Effector CD4-positive, alpha-beta T cell (primary cell): ENCODE measurements around the gene GPR173.
A peak's percentile ranks its signal among the peaks of the same experiment; 100 is the strongest.

Experiments used
- DNase-seq: peaks from one replicate; pipeline ENCODE4 v3.0.0-alpha.2; 2020

Gene GPR173

DNA sequence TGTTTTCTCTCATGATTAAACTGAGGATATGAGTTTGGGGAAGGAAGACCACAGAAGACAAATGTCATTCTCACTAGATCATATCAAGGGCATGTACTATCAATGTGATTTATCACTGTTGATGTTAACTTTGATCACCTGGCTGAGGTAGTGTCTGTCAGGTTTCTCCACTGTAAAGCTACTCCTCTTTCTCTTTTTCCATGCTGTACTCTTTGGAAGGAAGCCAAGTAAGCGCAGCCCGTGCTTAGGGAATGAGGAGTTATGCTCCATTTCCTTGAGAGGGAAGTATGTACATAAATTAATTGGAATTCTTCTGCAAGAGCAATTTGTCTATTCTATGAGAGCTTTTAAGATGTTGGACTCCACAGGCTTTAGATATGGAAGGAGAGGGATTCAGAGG lies 41.3 kb downstream of the GPR173 start:
- no peak for DNase-seq

DNA sequence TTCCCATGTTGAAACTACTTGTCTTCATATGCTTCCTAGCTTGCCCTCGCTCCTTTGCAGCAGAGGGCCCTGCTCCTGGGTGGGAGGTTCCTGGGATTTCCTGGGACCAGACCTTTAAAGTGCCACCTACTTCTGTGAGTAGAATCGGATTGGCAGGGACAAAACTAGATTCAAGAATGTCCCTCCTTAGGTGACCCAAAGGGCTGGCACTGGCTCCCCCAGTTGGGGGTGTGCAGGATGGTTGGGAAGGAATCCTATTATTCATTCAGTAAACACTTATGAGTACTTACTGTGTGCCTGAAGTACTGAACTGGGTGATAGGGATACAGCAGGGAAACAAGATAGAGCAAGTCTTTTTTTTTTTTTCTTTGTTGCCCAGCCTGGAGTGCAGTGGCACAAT lies 42.8 kb downstream of the GPR173 start:
- DNase-seq = no peak

DNA sequence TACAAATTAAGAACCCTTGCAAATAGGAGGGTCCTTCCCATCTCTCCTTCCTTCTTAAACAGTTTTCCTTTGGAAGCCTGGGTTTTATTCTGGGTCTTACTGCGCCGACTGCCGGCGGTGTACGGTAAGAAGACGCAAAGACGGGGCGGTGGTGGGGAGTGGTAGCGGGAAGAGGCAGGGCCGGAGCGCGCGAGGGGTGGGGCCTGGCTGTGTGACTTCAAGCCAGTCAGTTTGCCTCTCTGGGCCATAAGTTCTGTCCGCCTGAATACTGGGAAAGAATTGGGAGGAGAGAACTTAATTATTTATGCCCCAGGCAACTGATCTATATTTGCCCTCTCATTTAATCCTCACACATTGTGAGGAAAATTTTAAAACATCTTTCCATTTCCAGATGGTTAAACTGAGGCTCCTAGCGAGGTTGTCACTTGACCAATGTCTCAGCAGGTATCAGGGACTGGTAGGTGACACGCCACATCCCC lies 44.6 kb downstream of the GPR173 start:
- DNase-seq = peak; percentile 65

DNA sequence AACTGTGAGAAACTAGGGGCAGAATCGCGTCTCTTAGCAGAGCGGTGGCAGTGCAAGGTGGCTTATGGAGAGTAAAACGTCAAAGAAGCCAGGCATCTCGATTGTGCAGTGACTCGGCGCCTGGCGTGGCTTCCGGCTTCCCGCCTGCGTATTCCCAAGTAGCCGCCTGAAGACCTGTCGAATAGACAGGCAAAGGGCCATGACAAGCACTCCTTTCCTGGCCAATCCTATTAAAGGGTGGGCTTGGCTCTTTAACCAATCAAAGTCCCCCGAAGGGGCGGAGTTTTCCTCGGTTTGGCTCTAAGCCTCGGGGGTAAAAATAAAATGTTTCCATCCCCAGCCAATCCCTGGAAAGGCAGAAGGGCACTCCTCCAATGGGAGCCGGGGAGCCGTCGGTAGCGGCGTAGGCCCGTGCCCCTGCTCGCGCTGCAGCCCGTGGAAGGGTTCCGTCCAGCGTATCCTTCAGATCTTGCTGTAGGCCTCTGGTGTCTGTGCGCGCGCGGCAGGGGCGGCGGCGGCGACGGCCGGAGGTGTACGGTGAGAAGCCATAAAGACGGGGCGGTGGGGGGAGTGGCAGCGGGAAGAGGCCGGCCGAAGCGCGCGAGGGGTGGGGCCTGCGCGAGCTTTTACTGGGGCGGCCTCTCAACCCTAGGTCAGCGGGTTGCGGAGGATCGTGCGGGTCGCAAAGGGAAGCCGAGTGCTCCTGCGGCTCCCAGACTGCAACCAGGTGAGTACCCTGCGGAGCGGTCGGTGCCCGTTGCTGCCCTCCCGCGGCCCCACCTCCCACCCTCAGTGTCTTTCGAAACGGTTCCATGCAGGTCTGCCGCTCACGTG lies 45.4 kb downstream of the GPR173 start, which contains the start of gene KANTR:
Gene KANTR, plus strand, starts transcription at position 395 of the 834 bp plus-strand sequence. CDS start 30,131 bp downstream, outside the sequence.
- DNase-seq = peak; percentile 74

DNA sequence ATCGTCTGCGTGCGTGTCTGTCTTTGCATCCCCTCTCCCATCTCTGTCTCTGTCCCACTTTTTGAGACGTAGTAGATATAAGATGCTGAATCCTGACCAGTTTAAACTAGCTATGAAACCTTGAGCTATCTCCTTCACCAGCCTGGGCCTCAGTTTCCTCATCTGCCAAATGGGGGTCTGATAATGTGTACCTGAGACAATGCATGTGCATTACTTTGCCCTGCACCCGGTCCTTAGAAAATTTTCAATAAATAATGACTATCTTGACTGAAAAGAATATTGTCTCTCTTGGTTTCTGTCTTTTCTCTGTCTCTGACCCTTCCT lies 46.0 kb downstream of the GPR173 start:
- DNase-seq = no peak

DNA sequence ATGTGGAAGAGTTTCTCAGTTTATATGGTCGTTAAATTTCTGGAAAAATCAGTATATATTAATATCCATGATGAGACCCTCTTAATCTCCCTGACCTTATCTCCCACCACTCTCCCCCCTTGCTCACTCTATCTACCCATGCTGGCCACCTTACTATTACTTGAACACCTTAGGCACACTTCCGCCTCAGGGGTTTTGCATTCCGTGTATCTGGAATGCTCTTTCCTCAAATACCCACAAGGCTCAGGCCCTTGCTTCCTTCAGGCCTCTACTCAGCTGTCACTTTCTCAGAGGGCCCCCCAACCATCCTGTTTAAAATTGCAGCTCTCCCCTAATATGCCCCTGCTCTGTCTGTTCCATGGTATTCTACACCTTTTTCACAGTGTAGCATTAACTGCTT lies 47.2 kb downstream of the GPR173 start:
- no peak for DNase-seq

DNA sequence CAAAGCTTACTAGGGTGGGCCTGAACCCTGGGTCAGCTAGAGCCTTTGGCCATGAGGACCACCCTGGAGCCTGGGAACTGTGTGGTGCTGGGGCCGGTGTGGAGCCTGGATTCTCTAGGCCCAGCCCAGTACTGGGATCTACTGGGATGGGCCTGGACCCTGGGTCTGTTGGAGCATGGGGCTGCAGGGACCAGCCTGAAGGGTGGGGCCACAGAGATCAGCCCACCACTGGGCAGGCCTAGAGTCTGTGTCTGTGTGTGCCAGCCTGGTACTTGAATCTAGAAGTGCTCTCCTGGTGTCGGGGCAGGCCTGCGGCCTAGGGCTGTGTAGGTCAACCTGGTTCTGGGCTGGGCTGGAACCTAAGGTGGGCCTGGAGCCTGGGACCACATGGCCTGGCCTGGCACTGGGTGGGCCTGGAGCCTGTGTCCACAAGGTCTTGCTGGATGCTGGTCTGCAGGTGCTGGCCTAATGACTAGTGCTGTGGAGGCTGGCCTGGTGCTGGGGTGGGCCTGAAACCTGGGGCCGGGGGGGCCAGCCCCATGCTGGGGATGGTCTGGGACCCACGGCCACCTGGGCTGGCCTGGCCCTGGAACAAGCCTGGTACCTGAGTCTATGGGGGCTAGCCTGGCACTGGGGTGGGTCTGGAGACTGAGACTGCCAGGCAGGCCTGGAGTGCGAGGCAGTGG lies 66.4 kb downstream of the GPR173 start:
- no peak for DNase-seq

DNA sequence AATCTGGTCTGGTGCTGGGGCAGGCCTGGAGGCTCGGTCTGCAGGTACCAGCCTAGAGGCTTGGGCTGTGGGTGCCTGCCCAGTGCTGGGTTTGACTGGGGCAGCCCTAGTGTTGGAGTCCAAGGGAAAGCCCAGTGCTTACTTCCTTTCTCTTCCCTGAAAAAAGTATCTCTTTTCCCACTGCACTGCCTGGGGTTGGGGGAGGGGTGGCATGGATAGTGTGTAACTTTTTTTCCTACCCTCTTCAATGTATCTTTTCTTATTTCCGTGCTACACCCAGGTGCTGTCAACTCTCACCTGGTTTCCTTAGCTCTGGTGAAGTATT lies 66.9 kb downstream of the GPR173 start:
- no peak for DNase-seq

DNA sequence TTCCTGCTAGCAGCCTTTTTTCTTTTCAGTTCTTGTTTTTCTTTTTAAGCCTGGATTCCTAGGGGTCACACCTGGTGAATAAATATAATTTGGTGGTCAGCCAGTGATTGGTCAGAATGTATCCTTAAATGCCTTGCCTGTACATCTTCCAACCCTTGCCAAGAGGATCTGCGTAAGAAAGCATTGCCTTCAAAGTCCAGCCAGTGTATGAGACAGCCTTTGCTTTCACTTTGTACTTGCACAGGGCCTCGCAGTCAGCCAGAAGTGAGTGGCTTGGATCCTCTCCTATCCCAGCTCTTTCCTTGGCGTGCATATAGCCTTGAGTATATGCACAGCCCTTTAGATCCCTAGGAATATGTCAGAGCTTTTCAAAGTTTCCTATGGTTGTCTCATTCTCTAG lies 67.5 kb downstream of the GPR173 start:
- no peak for DNase-seq

DNA sequence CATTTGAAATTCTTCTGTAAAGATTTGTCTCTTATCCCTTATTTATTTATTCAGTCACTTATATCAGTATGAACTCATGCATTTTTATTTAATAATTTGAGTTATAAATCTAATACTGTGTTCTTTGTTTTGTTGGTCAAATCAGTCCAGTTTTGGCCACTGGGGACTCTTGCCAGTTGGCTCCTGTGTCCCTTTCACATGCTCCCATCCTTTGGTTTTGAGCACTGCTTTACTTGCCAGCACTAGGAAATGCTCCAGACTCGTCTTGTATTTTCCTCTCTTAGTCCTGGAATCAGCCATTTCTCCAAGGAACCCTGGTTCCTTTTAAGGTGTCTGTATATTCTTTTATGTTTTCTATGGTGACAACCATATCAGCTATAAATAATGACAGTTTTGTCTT lies 73.4 kb downstream of the GPR173 start:
- no peak for DNase-seq

DNA sequence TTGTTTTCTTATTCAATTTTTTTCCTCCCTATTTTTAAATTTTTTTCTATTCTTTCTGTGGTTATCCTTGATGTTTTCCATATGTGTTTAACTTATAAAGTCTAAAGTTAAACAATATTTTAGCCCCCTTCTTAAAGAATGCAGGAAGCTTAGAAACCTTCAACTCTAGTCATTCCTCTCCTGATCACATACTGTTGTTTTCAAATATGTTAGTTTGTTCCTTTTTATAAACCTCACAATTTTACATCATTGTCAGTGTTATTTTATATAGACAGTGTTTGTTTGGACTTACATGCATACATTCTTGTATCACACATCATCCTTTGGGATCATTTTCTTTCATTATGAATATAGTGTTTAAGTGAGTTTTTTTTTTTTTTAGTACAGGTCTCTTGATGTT lies 76.9 kb downstream of the GPR173 start:
- DNase-seq = no peak

DNA sequence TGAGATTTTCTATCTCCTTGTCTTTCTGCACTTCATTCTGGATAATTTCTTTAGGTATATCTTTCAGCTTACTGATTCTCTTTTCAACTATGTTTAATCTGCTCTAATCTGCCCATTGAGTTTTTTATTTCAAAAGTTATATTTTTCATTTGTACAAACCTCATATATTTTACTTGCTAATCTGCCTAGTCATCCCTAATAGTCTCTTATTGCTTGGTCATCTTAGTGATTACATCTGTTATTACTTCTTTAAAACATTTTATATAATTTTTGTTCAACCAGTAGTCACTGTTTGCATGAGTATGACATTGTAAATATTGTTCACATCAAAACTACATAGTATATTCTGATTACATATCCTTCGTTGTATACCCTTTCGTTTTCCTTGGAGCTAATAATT lies 77.8 kb downstream of the GPR173 start:
- no peak for DNase-seq

DNA sequence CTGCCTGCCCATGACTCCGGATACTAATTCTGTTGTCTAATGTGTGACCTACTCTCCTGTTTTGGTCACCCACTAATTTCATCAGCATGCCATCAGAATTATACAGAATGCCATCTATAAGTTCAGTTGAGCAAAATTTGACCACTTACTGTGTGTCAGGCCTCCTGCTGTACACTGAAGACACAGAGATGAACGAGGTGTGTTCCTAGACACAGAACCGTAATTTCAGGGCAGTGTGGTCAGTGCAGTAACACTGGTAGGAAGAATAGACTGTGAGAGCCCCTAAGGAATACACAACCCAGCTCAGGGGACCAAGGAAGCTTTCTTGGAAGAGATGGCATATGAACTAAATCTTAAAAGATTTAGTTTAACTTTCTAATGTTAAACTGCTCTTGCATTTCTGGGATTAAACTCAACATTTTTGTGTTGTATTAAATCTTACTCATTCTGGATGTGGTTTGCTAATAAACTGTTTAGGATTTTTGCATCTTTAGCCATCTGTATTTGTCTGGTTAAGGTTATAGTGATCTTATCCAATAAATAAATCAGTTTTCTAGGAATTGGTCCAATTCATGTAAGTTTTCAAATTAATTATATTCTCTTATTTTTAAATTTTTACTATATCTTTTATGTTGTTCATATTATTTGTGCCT lies 79.6 kb downstream of the GPR173 start:
- DNase-seq = no peak
